Parathyroid adenoma (tissue), 2 donors: ENCODE data around the gene FAM193A.

Experiments used
- H2AFZ ChIP-seq: fragments of 300-600 bp; sonication (generic); one replicate; pipeline ENCODE4 v1.7.0; 2017; ENCODE audit warnings: antibody characterized with exemption, mild to moderate bottlenecking
- H3K27ac ChIP-seq: fragments of 300-600 bp; sonication (generic); one replicate; pipeline ENCODE4 v1.7.0; 2017
- H3K27me3 ChIP-seq: fragments of 300-600 bp; sonication (generic); one replicate; pipeline ENCODE4 v1.7.0; 2017; ENCODE audit warnings: low read length; ENCODE audit not compliant: control insufficient read depth, insufficient read depth
- H3K36me3 ChIP-seq: fragments of 300-600 bp; sonication (generic); one replicate; pipeline ENCODE4 v1.7.0; 2017; ENCODE audit warnings: low read length; ENCODE audit not compliant: control insufficient read depth, insufficient read depth
- H3K4me1 ChIP-seq: fragments of 300-600 bp; sonication (generic); one replicate; pipeline ENCODE4 v1.7.0; 2017; ENCODE audit warnings: control low read depth
- H3K4me2 ChIP-seq: fragments of 300-600 bp; sonication (generic); one replicate; pipeline ENCODE4 v1.7.0; 2017; ENCODE audit warnings: low read length
- H3K4me3 ChIP-seq: fragments of 300-600 bp; sonication (generic); one replicate; pipeline ENCODE4 v1.7.0; 2017; ENCODE audit warnings: low read depth, low read length
- H3K79me2 ChIP-seq: fragments of 300-600 bp; sonication (generic); one replicate; pipeline ENCODE4 v1.7.0; 2017; ENCODE audit warnings: control low read depth
- H3K9ac ChIP-seq: fragments of 300-600 bp; sonication (generic); one replicate; pipeline ENCODE4 v1.7.0; 2017; ENCODE audit warnings: mild to moderate bottlenecking
- H3K9me3 ChIP-seq: fragments of 300-600 bp; sonication (generic); one replicate; pipeline ENCODE4 v1.7.0; 2017; ENCODE audit warnings: low read length; ENCODE audit not compliant: control insufficient read depth
- TF ChIP-seq, protein P1 (sequence below): fragments of 300-600 bp; sonication (generic); IDR thresholded peaks from one replicate; pipeline ENCODE4 v1.7.0; 2017; ENCODE audit warnings: antibody characterized with exemption, mild to moderate bottlenecking
- donor health status: primary hyperparathyroidism.

Gene FAM193A

GRCh38 chr4:2515830-2516550 lies 20.5 kb upstream of the FAM193A start:
- TF ChIP-seq, protein P1, sequence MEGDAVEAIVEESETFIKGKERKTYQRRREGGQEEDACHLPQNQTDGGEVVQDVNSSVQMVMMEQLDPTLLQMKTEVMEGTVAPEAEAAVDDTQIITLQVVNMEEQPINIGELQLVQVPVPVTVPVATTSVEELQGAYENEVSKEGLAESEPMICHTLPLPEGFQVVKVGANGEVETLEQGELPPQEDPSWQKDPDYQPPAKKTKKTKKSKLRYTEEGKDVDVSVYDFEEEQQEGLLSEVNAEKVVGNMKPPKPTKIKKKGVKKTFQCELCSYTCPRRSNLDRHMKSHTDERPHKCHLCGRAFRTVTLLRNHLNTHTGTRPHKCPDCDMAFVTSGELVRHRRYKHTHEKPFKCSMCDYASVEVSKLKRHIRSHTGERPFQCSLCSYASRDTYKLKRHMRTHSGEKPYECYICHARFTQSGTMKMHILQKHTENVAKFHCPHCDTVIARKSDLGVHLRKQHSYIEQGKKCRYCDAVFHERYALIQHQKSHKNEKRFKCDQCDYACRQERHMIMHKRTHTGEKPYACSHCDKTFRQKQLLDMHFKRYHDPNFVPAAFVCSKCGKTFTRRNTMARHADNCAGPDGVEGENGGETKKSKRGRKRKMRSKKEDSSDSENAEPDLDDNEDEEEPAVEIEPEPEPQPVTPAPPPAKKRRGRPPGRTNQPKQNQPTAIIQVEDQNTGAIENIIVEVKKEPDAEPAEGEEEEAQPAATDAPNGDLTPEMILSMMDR = no peak
- Histone ChIP-seq H3K79me2 (no peaks in the 10 kb centered on the region), H2AFZ (no peak overlapping the region), H3K9ac (no peak overlapping the region), H3K4me2 (no peak overlapping the region), H3K27ac (no peak overlapping the region), H3K27me3 (no peaks in the 10 kb centered on the region), H3K4me1 (no peaks in the 10 kb centered on the region), H3K9me3 (no peaks in the 10 kb centered on the region), H3K4me3 (no peak overlapping the region), H3K36me3 (no peaks in the 10 kb centered on the region)

GRCh38 chr4:2516635-2517034 lies 19.8 kb upstream of the FAM193A start:
- no peak overlapping the region for H3K27ac ChIP-seq
- no peaks in the 10 kb centered on the region for H3K4me1 ChIP-seq
- H3K79me2 ChIP-seq = no peaks in the 10 kb centered on the region
- H3K9ac ChIP-seq = no peak overlapping the region
- no peaks in the 10 kb centered on the region for H3K9me3 ChIP-seq
- H3K4me2 ChIP-seq = no peak overlapping the region
- no peaks in the 10 kb centered on the region for H3K36me3 ChIP-seq
- no peaks in the 10 kb centered on the region for H3K27me3 ChIP-seq
- TF ChIP-seq, protein P1 = no peak
- no peak overlapping the region for H2AFZ ChIP-seq
- H3K4me3 ChIP-seq = no peak overlapping the region

- no peak overlapping the region for H2AFZ ChIP-seq
- H3K27ac ChIP-seq = no peak overlapping the region
- H3K36me3 ChIP-seq = no peaks in the 10 kb centered on the region
- H3K4me1 ChIP-seq = no peaks in the 10 kb centered on the region
- TF ChIP-seq, protein P1 = no peak
- no peaks in the 10 kb centered on the region for H3K9me3 ChIP-seq
- H3K9ac ChIP-seq = no peak overlapping the region
- no peak overlapping the region for H3K4me2 ChIP-seq
- no peaks in the 10 kb centered on the region for H3K79me2 ChIP-seq
- H3K27me3 ChIP-seq = no peaks in the 10 kb centered on the region
- no peak overlapping the region for H3K4me3 ChIP-seq
These were observed 9.9 kb upstream of the FAM193A start for GRCh38 chr4:2526559-2526958.

- H3K36me3 ChIP-seq = no peaks in the 10 kb centered on the region
- H3K9ac ChIP-seq = no peak overlapping the region
- peaks cover 12% of the 10 kb centered on the region for H3K79me2 ChIP-seq
- H3K9me3 ChIP-seq = no peaks in the 10 kb centered on the region
- peak overlapping the region; percentile 82 for H2AFZ ChIP-seq
- peak overlapping the region; percentile 81 for H3K27ac ChIP-seq
- no peaks in the 10 kb centered on the region for H3K27me3 ChIP-seq
- TF ChIP-seq, protein P1 = no peak
- H3K4me3 ChIP-seq = peak overlapping the region; percentile 70
- H3K4me2 ChIP-seq = peak overlapping the region; percentile 95
- H3K4me1 ChIP-seq = peaks cover 4% of the 10 kb centered on the region
These were observed 1.5 kb upstream of the FAM193A start for GRCh38 chr4:2534904-2535375.
